ENCODE measurements around the gene SUN1. TPM values are rescaled to one million over a fixed set of nuclear protein-coding genes. Genes with fewer than 3 reads are reported as not detected.

The SUN1 gene
- total and polyA plus RNA-seq, 2 of the 8 experiments (the other 6 are each of a cell fraction or from before 2014, with no cell fraction given): 108 to 158 TPM

GRCh38 chr7:897086-897485 lies 64.8 kb downstream of the SUN1 start:
- H3K4me3 ChIP-seq (ENCODE audit: extremely low read depth in 1 of 4, insufficient read depth in 2 of 4, low read depth in 3 of 4, low read length in 4 of 4): no peak overlapping the region
- no peak overlapping the region for H4K8ac ChIP-seq (ENCODE audit: extremely low read depth, insufficient read depth, low read length)
- no peak for DNase-seq (ENCODE audit: low read depth in 1 of 2, low spot score in 2 of 2)
- no peak overlapping the region for H2BK20ac ChIP-seq (ENCODE audit: low read length)
- H3K56ac ChIP-seq (replicated peaks; ENCODE audit: insufficient read length, low read depth, low read length): no peak overlapping the region
- H3K4me2 ChIP-seq (ENCODE audit: insufficient read depth in 1 of 2, low read depth in 2 of 2, low read length in 2 of 2): no peak overlapping the region
- H3K4me1 ChIP-seq (replicated peaks in 1 of 4; ENCODE audit: control insufficient read depth in 3 of 4, insufficient read depth in 4 of 4, low read length in 3 of 4): peaks cover 0 to 8% (median 4%) of the 10 kb centered on the region in 4 experiments; a peak in 5 of 7 replicates
- no peak overlapping the region for H3K14ac ChIP-seq (ENCODE audit: insufficient read length)
- no peak overlapping the region for H2BK120ac ChIP-seq (replicated peaks; ENCODE audit: low read depth, low read length)
- H3K23me2 ChIP-seq (ENCODE audit: low read depth, low read length): peaks cover 2% of the 10 kb centered on the region; the same call in 1 of the 2 replicates
- H3K9ac ChIP-seq (replicated peaks in 1 of 4; ENCODE audit: extremely low read depth in 1 of 4, low read depth in 3 of 4, low read length in 3 of 4): no peak overlapping the region
- no peak overlapping the region for H2AFZ ChIP-seq (ENCODE audit: low read length)
- no peak overlapping the region for H4K91ac ChIP-seq (replicated peaks; ENCODE audit: insufficient read length, low read length)
- TF ChIP-seq SUZ12 (IDR thresholded peaks at IDR 0.05; ENCODE audit: low read length) (no peak), CREB1 (IDR thresholded peaks at IDR 0.05) (no peak), FOSL1 (IDR thresholded peaks at IDR 0.05; ENCODE audit: insufficient read depth, low read depth, low read length) (no peak), POU5F1 (IDR thresholded peaks at IDR 0.05; ENCODE audit: low read depth, low read length) (no peak), EP300 (IDR thresholded peaks at IDR 0.05; ENCODE audit: borderline replicate concordance in 1 of 2, low read depth in 2 of 2, low read length in 2 of 2) (no peak), ASH2L (IDR thresholded peaks at IDR 0.05; ENCODE audit: low read length) (no peak), RXRA (IDR thresholded peaks at IDR 0.05; ENCODE audit: insufficient read depth, low read depth, low read length) (no peak), MAFK (IDR thresholded peaks at IDR 0.05; ENCODE audit: low read depth, low read length) (no peak)
- H2BK15ac ChIP-seq (ENCODE audit: low read length): no peak overlapping the region
- peaks cover 5% of the 10 kb centered on the region for H3K79me1 ChIP-seq (ENCODE audit: low read depth, low read length)
- POLR2A ChIA-PET (ENCODE audit: partially characterized antibody): interaction anchor here (1.0 to 4.0 kb wide), 6 partner anchors 13 to 70 kb away, joined by 3 to 23 read pairs (median 6); partner anchors contain the start of gene GET4
- no peak overlapping the region for H3K27ac ChIP-seq (ENCODE audit: low read depth, low read length)
- peaks cover 13 to 53% (median 36%) of the 10 kb centered on the region in 4 experiments for H3K36me3 ChIP-seq (ENCODE audit: control insufficient read depth in 2 of 4, insufficient read depth in 4 of 4, low read length in 3 of 4)
- no peak overlapping the region for H2BK12ac ChIP-seq (ENCODE audit: low read depth, low read length)
- no peak overlapping the region for H4K5ac ChIP-seq (ENCODE audit: insufficient read length, low read depth, low read length)
- no peaks in the 10 kb centered on the region for H3K79me2 ChIP-seq (ENCODE audit: control insufficient read depth in 1 of 2, insufficient read depth in 2 of 2, low read length in 2 of 2)
- no peak overlapping the region for H2AK5ac ChIP-seq (ENCODE audit: low read depth, low read length)
- no peaks in the 10 kb centered on the region for H3K27me3 ChIP-seq (replicated peaks in 1 of 4; ENCODE audit: control insufficient read depth in 3 of 4, extremely low read depth in 1 of 4, insufficient read depth in 3 of 4, low read length in 3 of 4)
- H4K20me1 ChIP-seq (replicated peaks in 1 of 2; ENCODE audit: control insufficient read depth in 1 of 2, insufficient read depth in 2 of 2, low read length in 2 of 2): peaks cover 9 to 20% of the 10 kb centered on the region in 2 experiments
- no peak overlapping the region for H2BK5ac ChIP-seq (ENCODE audit: low read depth, low read length)
- H3K18ac ChIP-seq (ENCODE audit: extremely low read depth, low read length): no peak overlapping the region
- CTCF ChIA-PET (ENCODE audit: partially characterized antibody): interaction anchor here (0.9 kb wide), 1 partner anchor 60 kb away, joined by 3 read pairs; no protein-coding TSS in a partner anchor
- FAIRE-seq: no peak
- no peak overlapping the region for H3K4ac ChIP-seq (replicated peaks; ENCODE audit: insufficient read length, low read depth, low read length)
- H3K9me3 ChIP-seq (ENCODE audit: insufficient read depth in 2 of 2, low read depth in 1 of 2, low read length in 1 of 2): no peaks in the 10 kb centered on the region
- no peak overlapping the region for H3K23ac ChIP-seq (ENCODE audit: insufficient read length)
- WGBS, 2 experiments (ENCODE audit: extremely low coverage in 1 of 2, insufficient coverage in 1 of 2, insufficient read length in 1 of 2, insufficient replicate concordance in 2 of 2, low coverage in 1 of 2, low lambda C conversion rate in 2 of 2, missing lambda C conversion rate in 1 of 2): 93% methylated on average over 14 of the region's 14 CpGs; no CpG with 5 or more reads in 1 of the 2 experiments
